HG03457 (cell line): ENCODE measurements around the gene PELI2.

Experiments
- ATAC-seq: cut with Tn5 transposase; IDR thresholded peaks from one replicate; pipeline ENCODE4 v1.9.1; 2021; ENCODE audit warnings: moderate number of reproducible peaks; ENCODE audit not compliant: unreplicated experiment

Gene PELI2

GRCh38 chr14:56170877-56171422 lies 52.7 kb downstream of the PELI2 start:
- ATAC-seq, result no peak

- ATAC-seq, result no peak
These were observed 53.9 kb downstream of the PELI2 start for GRCh38 chr14:56172074-56172473.

GRCh38 chr14:56172571-56172971 lies 54.4 kb downstream of the PELI2 start:
- ATAC-seq, result no peak

- no peak for ATAC-seq
These were observed 55.2 kb downstream of the PELI2 start for GRCh38 chr14:56173365-56173922.

GRCh38 chr14:56175773-56176172 lies 57.6 kb downstream of the PELI2 start:
- ATAC-seq, result no peak

GRCh38 chr14:56176530-56176929 lies 58.3 kb downstream of the PELI2 start:
- no peak for ATAC-seq

GRCh38 chr14:56177036-56177435 lies 58.8 kb downstream of the PELI2 start:
- no peak for ATAC-seq

GRCh38 chr14:56180754-56181542 lies 62.7 kb downstream of the PELI2 start:
- ATAC-seq, result no peak

- ATAC-seq, result no peak
These were observed 63.5 kb downstream of the PELI2 start for GRCh38 chr14:56181681-56182085.

- no peak for ATAC-seq
These were observed 64.2 kb downstream of the PELI2 start for GRCh38 chr14:56182410-56182809.

- no peak for ATAC-seq
These were observed 65.5 kb downstream of the PELI2 start for GRCh38 chr14:56183631-56184157.

GRCh38 chr14:56185992-56186391 lies 67.8 kb downstream of the PELI2 start:
- no peak for ATAC-seq

- ATAC-seq, result no peak
These were observed 69.5 kb downstream of the PELI2 start for GRCh38 chr14:56187736-56188135.

GRCh38 chr14:56189307-56189706 lies 71.1 kb downstream of the PELI2 start:
- no peak for ATAC-seq

GRCh38 chr14:56193347-56193746 lies 75.1 kb downstream of the PELI2 start:
- no peak for ATAC-seq

GRCh38 chr14:56194042-56194441 lies 75.8 kb downstream of the PELI2 start:
- ATAC-seq, result no peak

GRCh38 chr14:56195223-56195622 lies 77.0 kb downstream of the PELI2 start:
- no peak for ATAC-seq

- peak; percentile 77 for ATAC-seq
These were observed 77.5 kb downstream of the PELI2 start for GRCh38 chr14:56195704-56196103.

- ATAC-seq, result no peak
These were observed 78.1 kb downstream of the PELI2 start for GRCh38 chr14:56196274-56196673.

- ATAC-seq, result no peak
These were observed 78.9 kb downstream of the PELI2 start for GRCh38 chr14:56197150-56197549.

- no peak for ATAC-seq
These were observed 80.2 kb downstream of the PELI2 start for GRCh38 chr14:56198438-56198837.
